Breast epithelium (tissue), 4 donors: ENCODE measurements around the gene ZNF318. TPM values are rescaled to one million over a fixed set of nuclear protein-coding genes. Genes with fewer than 3 reads are reported as not detected.
A peak's percentile ranks its signal among the peaks of the same experiment; 100 is the strongest.
"Not testable (repeated sequence)": the region's sequence is repeated elsewhere in the genome, so short reads cannot be mapped to it uniquely, and the experiment has no call there.

Experiments
- DNase-seq, 2 donors: peaks; one replicate each; pipeline ENCODE4 v3.0.0-alpha.2; 2019; ENCODE audit warnings: low spot score in 2 of 2
- H3K27ac ChIP-seq, 2 donors: fragments of 200-600 bp; sonication (generic) in 1 of 2; one replicate each; pipeline ENCODE4 v1.5.1; 2016 to 2019; ENCODE audit warnings: mild to moderate bottlenecking in 1 of 2
- H3K27me3 ChIP-seq, 2 donors: fragments of 200-600 bp; sonication (generic) in 1 of 2; one replicate each; pipeline versions ENCODE4 v1.5.1 to v1.6.0; 2017 to 2019; ENCODE audit warnings: control low read depth in 1 of 2, mild to moderate bottlenecking in 1 of 2
- H3K36me3 ChIP-seq: fragments of 200-600 bp; one replicate; pipeline ENCODE4 v1.5.1; 2019
- H3K4me1 ChIP-seq, 2 donors: fragments of 200-600 bp; sonication (generic); one replicate each; pipeline ENCODE4 v1.5.1; 2016 to 2019; ENCODE audit warnings: control low read depth in 1 of 2
- H3K4me3 ChIP-seq, 3 donors: fragments of 200-600 bp; sonication (generic); 1 replicate in 2 of 3; 2 replicates in 1 of 3; pipeline ENCODE4 v1.5.1; 2016 to 2019; ENCODE audit warnings: mild to moderate bottlenecking in 3 of 3, moderate library complexity in 2 of 3
- H3K9me3 ChIP-seq, 2 donors: fragments of 200-600 bp; sonication (generic) in 1 of 2; one replicate each; pipeline ENCODE4 v1.5.1; 2016 to 2019; ENCODE audit warnings: control low read depth in 1 of 2
- POLR2A ChIP-seq: fragments of 450-650 bp; IDR thresholded peaks from one replicate; pipeline ENCODE4 v1.6.1; 2016; ENCODE audit warnings: antibody characterized with exemption, mild to moderate bottlenecking, moderate library complexity
- POLR2AphosphoS5 ChIP-seq, 3 donors: sonication (generic); formaldehyde crosslinking; IDR thresholded peaks; one replicate each; pipeline ENCODE4 v1.6.1; 2017; ENCODE audit warnings: antibody characterized with exemption in 3 of 3
- intact Hi-C: fragments of 100-400 bp; cut with DNase I; formaldehyde crosslinking; loops from one replicate; pipeline ENCODE4 v1.15.1; 2023; ENCODE audit warnings: low total_unique reads
- total RNA-seq, 3 donors: library from RNA; depleted of rRNA; stranded (reverse); fragments of >200 nt; gene quantifications; one replicate each; pipeline ENCODE4 v1.1.0, GENCODE V29; 2016
- TF ChIP-seq, protein P1 (sequence below), 3 donors: fragments of 450-650 bp; IDR thresholded peaks; one replicate each; pipeline ENCODE4 v1.5.1; 2016 to 2017; ENCODE audit warnings: antibody characterized with exemption in 3 of 3, mild to moderate bottlenecking in 3 of 3, moderate library complexity in 3 of 3

Gene ZNF318
- total RNA-seq, 3 donors from 2014 or later: 15.4 to 19.5 (median 17.4) TPM

DNA sequence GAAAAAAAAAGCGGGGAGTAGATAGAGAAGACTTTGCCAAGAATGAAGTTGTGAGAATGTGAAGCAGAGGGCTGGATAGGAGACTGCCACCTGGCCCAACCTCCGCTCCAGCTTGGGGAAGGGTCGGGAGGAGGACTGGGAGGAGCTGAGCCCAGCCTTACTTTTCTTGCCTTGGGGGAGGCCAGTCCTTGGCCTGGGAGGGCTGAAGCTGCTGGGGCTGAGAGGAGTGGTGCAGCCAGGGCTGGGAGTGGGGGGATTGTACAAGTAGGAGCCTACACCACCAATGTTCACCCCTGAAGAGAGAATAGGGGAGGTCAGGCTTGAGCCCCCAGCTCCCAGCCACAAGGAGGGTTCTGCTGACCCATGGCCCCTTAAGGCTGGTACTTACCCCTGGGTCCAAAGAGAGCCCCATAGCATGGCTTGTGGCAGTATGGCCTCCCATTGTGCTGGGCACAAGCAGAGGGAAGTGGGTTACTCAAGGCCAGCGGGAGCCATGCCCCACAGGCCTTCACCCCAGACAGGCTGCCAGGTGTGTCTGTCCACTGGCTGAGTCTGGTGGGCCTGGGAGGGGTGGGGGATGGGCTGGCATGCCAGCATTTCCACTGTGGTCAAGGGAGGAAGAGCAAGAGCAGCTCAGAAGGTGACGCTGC lies 61.9 kb downstream of the ZNF318 start:
- peak overlapping the region in 1 of 3 donors; percentile 67 for H3K4me3 ChIP-seq
- intact Hi-C loops: no loop called here
- H3K9me3 ChIP-seq: no peaks in the 10 kb centered on the region
- no peaks in the 10 kb centered on the region for H3K36me3 ChIP-seq
- no peak overlapping the region for H3K27ac ChIP-seq
- H3K27me3 ChIP-seq: no peaks in the 10 kb centered on the region
- TF ChIP-seq, protein P1, sequence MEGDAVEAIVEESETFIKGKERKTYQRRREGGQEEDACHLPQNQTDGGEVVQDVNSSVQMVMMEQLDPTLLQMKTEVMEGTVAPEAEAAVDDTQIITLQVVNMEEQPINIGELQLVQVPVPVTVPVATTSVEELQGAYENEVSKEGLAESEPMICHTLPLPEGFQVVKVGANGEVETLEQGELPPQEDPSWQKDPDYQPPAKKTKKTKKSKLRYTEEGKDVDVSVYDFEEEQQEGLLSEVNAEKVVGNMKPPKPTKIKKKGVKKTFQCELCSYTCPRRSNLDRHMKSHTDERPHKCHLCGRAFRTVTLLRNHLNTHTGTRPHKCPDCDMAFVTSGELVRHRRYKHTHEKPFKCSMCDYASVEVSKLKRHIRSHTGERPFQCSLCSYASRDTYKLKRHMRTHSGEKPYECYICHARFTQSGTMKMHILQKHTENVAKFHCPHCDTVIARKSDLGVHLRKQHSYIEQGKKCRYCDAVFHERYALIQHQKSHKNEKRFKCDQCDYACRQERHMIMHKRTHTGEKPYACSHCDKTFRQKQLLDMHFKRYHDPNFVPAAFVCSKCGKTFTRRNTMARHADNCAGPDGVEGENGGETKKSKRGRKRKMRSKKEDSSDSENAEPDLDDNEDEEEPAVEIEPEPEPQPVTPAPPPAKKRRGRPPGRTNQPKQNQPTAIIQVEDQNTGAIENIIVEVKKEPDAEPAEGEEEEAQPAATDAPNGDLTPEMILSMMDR (IDR thresholded peaks at IDR 0.05): no peak
- no peak for DNase-seq
- no peaks in the 10 kb centered on the region for H3K4me1 ChIP-seq

DNA sequence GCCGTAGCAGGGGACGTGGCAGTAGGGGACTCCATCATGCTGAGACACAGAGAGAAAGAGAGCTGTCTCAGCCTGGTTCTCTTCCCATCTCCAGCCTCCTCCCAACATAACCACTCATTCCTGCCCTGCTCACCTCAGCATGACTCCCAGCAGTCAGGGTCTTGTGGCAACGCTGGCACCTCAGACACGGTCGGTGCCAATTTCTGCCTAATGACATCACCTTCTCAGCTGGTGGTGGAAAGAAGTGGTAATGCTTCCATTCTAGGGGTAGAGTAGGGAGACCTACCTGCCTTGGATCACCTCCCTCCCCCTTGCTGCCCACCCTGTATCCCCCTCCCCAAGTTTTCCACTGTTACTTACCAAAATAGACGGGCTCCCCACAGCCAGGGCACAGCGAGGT lies 63.4 kb downstream of the ZNF318 start:
- Histone ChIP-seq H3K27ac (no peak overlapping the region), H3K4me1 (no peaks in the 10 kb centered on the region), H3K36me3 (no peaks in the 10 kb centered on the region), H3K9me3 (no peaks in the 10 kb centered on the region), H3K4me3 (no peak overlapping the region), H3K27me3 (no peaks in the 10 kb centered on the region)
- DNase-seq: no peak
- TF ChIP-seq POLR2AphosphoS5 (IDR thresholded peaks at IDR 0.05) (no peak), POLR2A (no peak)
- TF ChIP-seq, protein P1 (IDR thresholded peaks at IDR 0.05): no peak
- intact Hi-C loops: loop anchor here (1.0 kb wide), 1 partner anchor 50 kb away; no protein-coding TSS in a partner anchor

DNA sequence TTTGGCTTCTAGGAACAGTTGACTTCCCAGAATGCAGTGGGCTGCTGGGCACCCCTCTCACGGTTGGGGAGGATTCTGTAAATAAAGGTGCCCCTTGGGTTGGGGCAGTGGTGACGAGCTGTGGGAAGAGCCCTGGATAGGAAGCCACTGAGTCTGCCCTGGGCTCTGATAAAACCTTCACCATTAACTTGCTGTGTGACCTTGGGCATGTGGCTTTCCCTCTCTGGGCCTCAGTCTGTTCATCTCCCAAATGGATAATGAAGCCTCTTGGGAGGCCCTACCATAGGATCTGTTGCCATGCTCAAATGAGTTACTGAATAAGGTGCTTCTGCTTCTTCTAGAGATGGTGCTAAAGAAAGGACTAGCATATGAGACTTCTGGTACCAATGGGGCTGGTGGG lies 64.6 kb downstream of the ZNF318 start:
- Histone ChIP-seq H3K4me3 (no peak overlapping the region), H3K27me3 (no peaks in the 10 kb centered on the region), H3K9me3 (no peaks in the 10 kb centered on the region), H3K4me1 (no peaks in the 10 kb centered on the region), H3K36me3 (no peaks in the 10 kb centered on the region), H3K27ac (no peak overlapping the region)
- TF ChIP-seq POLR2AphosphoS5 (IDR thresholded peaks at IDR 0.05) (no peak), POLR2A (no peak)
- TF ChIP-seq, protein P1 (IDR thresholded peaks at IDR 0.05): no peak
- no peak for DNase-seq
- intact Hi-C loops: no loop called here

DNA sequence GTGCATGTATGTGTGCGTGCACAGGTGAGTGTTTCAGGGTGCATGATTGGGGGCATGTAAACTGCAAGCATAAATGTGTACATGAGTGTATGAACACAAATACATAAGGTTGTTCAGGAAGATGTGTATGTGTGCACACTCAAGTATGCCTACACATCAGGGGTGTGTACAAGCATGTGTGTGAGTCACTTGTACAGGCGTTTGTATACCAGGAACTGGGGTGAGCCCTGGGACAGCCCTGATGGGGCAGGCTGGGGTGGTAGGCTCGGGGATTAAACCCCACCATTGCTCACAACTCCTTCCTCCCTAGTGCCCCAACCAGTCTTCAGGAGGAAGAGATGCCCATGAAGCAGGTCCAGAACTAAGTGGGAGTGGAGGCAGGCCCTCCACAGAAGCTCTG lies 65.1 kb downstream of the ZNF318 start:
- intact Hi-C loops: no loop called here
- Histone ChIP-seq H3K4me3 (no peak overlapping the region), H3K27me3 (peaks cover 0 to 5% of the 10 kb centered on the region in 2 donors), H3K9me3 (no peaks in the 10 kb centered on the region), H3K4me1 (no peaks in the 10 kb centered on the region), H3K27ac (no peak overlapping the region), H3K36me3 (no peaks in the 10 kb centered on the region)
- no peak for TF ChIP-seq POLR2A
- no peak for TF ChIP-seq POLR2AphosphoS5 (IDR thresholded peaks at IDR 0.05)
- TF ChIP-seq, protein P1 (IDR thresholded peaks at IDR 0.05): no peak
- no peak for DNase-seq

DNA sequence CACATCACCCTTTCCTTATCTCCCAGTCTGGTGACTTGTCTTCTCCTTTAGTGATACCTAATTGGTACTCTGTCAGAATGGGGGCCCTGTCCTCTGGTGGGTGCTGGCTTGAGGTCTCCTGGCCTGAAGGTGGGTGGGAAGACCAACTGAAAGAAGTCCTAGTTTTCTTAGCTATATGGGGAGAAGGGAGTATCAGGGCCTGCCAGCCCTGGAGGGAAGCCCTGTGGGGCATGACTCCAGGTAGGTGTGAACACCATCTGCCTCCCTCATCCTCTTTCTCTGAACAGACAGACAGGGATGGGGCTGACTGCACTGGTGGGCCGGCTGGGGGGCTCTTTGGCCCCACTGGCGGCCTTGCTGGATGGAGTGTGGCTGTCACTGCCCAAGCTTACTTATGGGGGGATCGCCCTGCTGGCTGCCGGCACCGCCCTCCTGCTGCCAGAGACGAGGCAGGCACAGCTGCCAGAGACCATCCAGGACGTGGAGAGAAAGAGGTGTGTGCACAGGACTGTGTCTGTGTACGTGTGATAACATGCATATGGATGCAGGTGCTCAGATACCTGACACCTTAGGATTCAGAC lies 65.6 kb downstream of the ZNF318 start:
- Histone ChIP-seq H3K36me3 (no peaks in the 10 kb centered on the region), H3K4me3 (no peak overlapping the region), H3K27me3 (peaks cover 0 to 6% of the 10 kb centered on the region in 2 donors), H3K4me1 (no peaks in the 10 kb centered on the region), H3K9me3 (no peaks in the 10 kb centered on the region), H3K27ac (no peak overlapping the region)
- intact Hi-C loops: no loop called here
- TF ChIP-seq, protein P1 (IDR thresholded peaks at IDR 0.05): no peak
- TF ChIP-seq POLR2AphosphoS5 (IDR thresholded peaks at IDR 0.05): no peak
- no peak for TF ChIP-seq POLR2A
- no peak for DNase-seq

DNA sequence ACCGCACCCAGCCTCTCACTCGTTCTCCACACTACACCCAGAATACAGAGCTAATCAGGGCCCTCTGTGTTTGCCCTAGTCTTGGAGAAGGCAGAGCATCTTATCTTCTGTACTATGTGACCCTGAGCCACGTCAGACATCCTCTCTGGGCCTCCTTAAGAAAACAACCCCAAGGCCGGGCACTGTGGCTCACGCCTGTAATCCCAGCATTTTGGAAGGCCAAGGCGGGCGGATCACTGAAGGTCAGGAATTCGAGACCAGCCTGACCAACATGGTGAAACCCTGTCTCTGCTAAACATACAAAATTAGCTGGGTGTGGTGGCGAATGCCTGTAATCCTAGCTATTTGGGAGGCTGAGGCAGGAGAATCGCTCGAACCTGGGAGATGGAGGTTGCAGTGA lies 66.4 kb downstream of the ZNF318 start:
- H3K27ac ChIP-seq, H3K9me3 ChIP-seq, DNase-seq, H3K4me3 ChIP-seq, H3K4me1 ChIP-seq, H3K36me3 ChIP-seq, intact Hi-C loops: not testable (repeated sequence)
- peaks cover 0 to 11% of the 10 kb centered on the region in 2 donors for H3K27me3 ChIP-seq
